Endothelial cell of umbilical vein (primary cell): ENCODE results near the gene HCRTR2. TPM values are rescaled to one million over a fixed set of nuclear protein-coding genes. Genes with fewer than 3 reads are reported as not detected.

ENCODE experiments used
- BruUV-seq: library from RNA; stranded (reverse); fragments of 400-500 nt; replicated peaks from 2 replicates; lab custom pipeline; 2021; lab: Mats Ljungman, UMichigan
- CTCF ChIA-PET: fragments of 300-600, 350-600 bp; sonication (Branson Sonifier 250); formaldehyde crosslinking; loops from one replicate; lab custom pipeline; 2021; ENCODE audit warnings: antibody characterized with exemption, inconsistent platforms; lab: Charles Lee
- POLR2A ChIA-PET: fragments of 300-600, 350-600 bp; sonication (Branson Sonifier 250); formaldehyde crosslinking; loops from one replicate; lab custom pipeline; 2021; ENCODE audit warnings: antibody characterized with exemption, inconsistent platforms; lab: Charles Lee
- DNase-seq: peaks from one replicate; pipeline ENCODE4 v3.0.0-alpha.2; 2011; ENCODE audit warnings: low read depth, low spot score
- FAIRE-seq: peaks from 2 replicates; lab custom pipeline; 2011; peaks lifted over from hg19 to GRCh38; lab: Jason Lieb, UNC
- H2AFZ ChIP-seq: 2 replicates; pipeline ENCODE4 v1.6.0; 2012; ENCODE audit warnings: low read depth, low read length, control low read depth, inconsistent platforms
- H3K27ac ChIP-seq: 2 replicates; pipeline ENCODE4 v1.5.1; 2011; ENCODE audit warnings: low read depth, mild to moderate bottlenecking, control low read depth, low read length, moderate library complexity; ENCODE audit not compliant: insufficient read depth
- H3K27me3 ChIP-seq, 2 experiments: 2 replicates each; pipeline versions ENCODE4 v1.6.0 to v1.6.1; 2011; ENCODE audit warnings: low read length in 2 of 2, mixed read lengths in 1 of 2; ENCODE audit not compliant: control insufficient read depth in 2 of 2, insufficient read depth in 2 of 2
- H3K36me3 ChIP-seq, 2 experiments: 2 replicates in 1 of 2; 3 replicates in 1 of 2; pipeline ENCODE4 v1.5.1; 2011; ENCODE audit warnings: low read length in 2 of 2, mild to moderate bottlenecking in 1 of 2, moderate library complexity in 1 of 2; ENCODE audit not compliant: control insufficient read depth in 2 of 2, insufficient read depth in 2 of 2; ENCODE audit errors: extremely low read depth in 1 of 2
- H3K4me1 ChIP-seq: 3 replicates; pipeline ENCODE4 v1.5.1; 2011; ENCODE audit warnings: mild to moderate bottlenecking, low read length; ENCODE audit not compliant: control insufficient read depth, insufficient read depth; ENCODE audit errors: extremely low read depth
- H3K4me2 ChIP-seq: 2 replicates; pipeline ENCODE4 v1.6.1; 2011; ENCODE audit warnings: low read length, control low read depth, mixed read lengths; ENCODE audit not compliant: insufficient read depth
- H3K4me3 ChIP-seq, 3 experiments: fragments of 200-600 bp in 1 of 3; sonication (generic), shearing (Covaris generic) in 1 of 3; replicated peaks in 1 of 3; 2 replicates each; pipeline ENCODE4 v1.5.1; 2011 to 2016; ENCODE audit warnings: control low read depth in 3 of 3, low read length in 3 of 3, mild to moderate bottlenecking in 2 of 3, inconsistent platforms in 1 of 3, low read depth in 1 of 3, moderate library complexity in 1 of 3; ENCODE audit not compliant: insufficient read depth in 1 of 3
- H3K79me2 ChIP-seq: 2 replicates; pipeline ENCODE4 v1.6.0; 2012; ENCODE audit warnings: low read length, inconsistent platforms; ENCODE audit not compliant: control insufficient read depth, insufficient read depth
- H3K9ac ChIP-seq: replicated peaks from 2 replicates; pipeline ENCODE3; 2011; ENCODE audit warnings: low read length, control low read depth; ENCODE audit not compliant: insufficient read depth; ENCODE audit errors: extremely low read depth
- H3K9me1 ChIP-seq: replicated peaks from 3 replicates; pipeline ENCODE4 v1.6.0; 2011; ENCODE audit warnings: mild to moderate bottlenecking, low read length; ENCODE audit not compliant: control insufficient read depth, insufficient read depth; ENCODE audit errors: extremely low read depth
- H3K9me3 ChIP-seq: replicated peaks from 2 replicates; pipeline ENCODE4 v1.5.1; 2012; ENCODE audit warnings: low read length, inconsistent platforms; ENCODE audit not compliant: control insufficient read depth, insufficient read depth
- H4K20me1 ChIP-seq: replicated peaks from 2 replicates; pipeline ENCODE3; 2011; ENCODE audit warnings: mild to moderate bottlenecking, low read length; ENCODE audit not compliant: control insufficient read depth, insufficient read depth; ENCODE audit errors: extremely low read depth
- CTCF ChIP-seq, 2 donors: IDR thresholded peaks; 1 replicate in 1 of 2; 2 replicates in 1 of 2; pipeline ENCODE4 v1.5.1; 2011; ENCODE audit warnings: low read length in 2 of 2, mild to moderate bottlenecking in 2 of 2, moderate library complexity in 2 of 2, control low read depth in 1 of 2, inconsistent platforms in 1 of 2, low read depth in 1 of 2; ENCODE audit not compliant: insufficient read depth in 1 of 2; ENCODE audit errors: extremely low read depth in 1 of 2
- EZH2 ChIP-seq: IDR thresholded peaks from 2 replicates; pipeline ENCODE4 v1.6.1; 2012; ENCODE audit warnings: borderline replicate concordance, low read depth, mild to moderate bottlenecking, moderate library complexity, low read length, inconsistent platforms; ENCODE audit not compliant: severe bottlenecking
- FOS ChIP-seq: IDR thresholded peaks from 2 replicates; pipeline ENCODE4 v1.6.1; 2011; ENCODE audit warnings: mild to moderate bottlenecking, low read length, moderate library complexity, borderline replicate concordance; ENCODE audit not compliant: insufficient read depth
- JUN ChIP-seq: IDR thresholded peaks from 2 replicates; pipeline ENCODE4 v1.6.1; 2011; ENCODE audit warnings: borderline replicate concordance, low read depth; ENCODE audit not compliant: insufficient read length, insufficient read depth
- MYC ChIP-seq: IDR thresholded peaks from one replicate; pipeline ENCODE4 v1.6.1; 2011; ENCODE audit warnings: mild to moderate bottlenecking, low read depth, low read length
- POLR2A ChIP-seq: IDR thresholded peaks from 2 replicates; pipeline ENCODE4 v1.6.1; 2012; ENCODE audit warnings: low read depth, mild to moderate bottlenecking, control low read depth, low read length
- dilution Hi-C: fragments of 300-500 bp; cut with MboI; formaldehyde crosslinking; loops from one replicate; pipeline ENCODE4 v1.15.0; 2019; ENCODE audit warnings: low sequenced_read_pairs; ENCODE audit not compliant: extremely low pct_ligation_motif_present
- intact Hi-C: fragments of 100-400 bp; cut with micrococcal nuclease; formaldehyde crosslinking; loops from one replicate; pipeline ENCODE4 v1.10.0; 2022
- polyA plus RNA-seq, 4 experiments: library from polyadenylated mRNA; depleted of rRNA in 3 of 4; stranded (reverse) in 3 of 4; unstranded in 1 of 4; fragments of >200 nt; gene quantifications; 2 replicates each; pipeline versions ENCODE4 v1.2.1 to v1.2.3, GENCODE V29; 2011 to 2012; ENCODE audit warnings: missing spikeins in 1 of 4
- total RNA-seq: library from RNA; stranded (reverse); gene quantifications from 2 replicates; pipeline ENCODE4 v1.2.3, GENCODE V29; 2021

HCRTR2 gene
- total and polyA plus RNA-seq, 2 donors (not counting 3 experiments of a cell fraction or from before 2014, with no cell fraction given), result not detected

GRCh38 chr6:55180258-55180657 lies 5.9 kb downstream of the HCRTR2 start:
- Histone ChIP-seq H3K4me1 (no peaks in the 10 kb centered on the region), H3K79me2 (no peaks in the 10 kb centered on the region), H3K4me2 (no peak overlapping the region), H3K9me3 (no peaks in the 10 kb centered on the region), H2AFZ (no peak overlapping the region), H3K9ac (no peak overlapping the region), H3K4me3 (no peak overlapping the region), H3K27ac (no peak overlapping the region), H4K20me1 (no peaks in the 10 kb centered on the region), H3K36me3 (no peaks in the 10 kb centered on the region), H3K27me3 (no peaks in the 10 kb centered on the region), H3K9me1 (no peaks in the 10 kb centered on the region)
- no peak for TF ChIP-seq CTCF (IDR thresholded peaks at IDR 0.05; ENCODE audit: extremely low read depth in 1 of 2, insufficient read depth in 1 of 2, low read depth in 1 of 2, low read length in 2 of 2)
- intact Hi-C loops, result no loop called here
- FAIRE-seq (no peak), DNase-seq (no peak)
- dilution Hi-C loops, result no loop called here
- no TSS peak for BruUV-seq
- ChIA-PET CTCF (no interaction called here), POLR2A (no interaction called here)

- Histone ChIP-seq H3K4me2 (no peak overlapping the region), H3K4me3 (no peak overlapping the region), H3K4me1 (no peaks in the 10 kb centered on the region), H3K9me1 (no peaks in the 10 kb centered on the region), H4K20me1 (no peaks in the 10 kb centered on the region), H2AFZ (no peak overlapping the region), H3K27ac (no peak overlapping the region), H3K27me3 (no peaks in the 10 kb centered on the region), H3K79me2 (no peaks in the 10 kb centered on the region), H3K9me3 (no peaks in the 10 kb centered on the region), H3K9ac (no peak overlapping the region), H3K36me3 (no peaks in the 10 kb centered on the region)
- dilution Hi-C loops (no loop called here), intact Hi-C loops (no loop called here)
- DNase-seq (no peak), FAIRE-seq (no peak)
- ChIA-PET POLR2A (no interaction called here), CTCF (no interaction called here)
- TF ChIP-seq MYC (no peak), CTCF (IDR thresholded peaks at IDR 0.05; ENCODE audit: extremely low read depth in 1 of 2, insufficient read depth in 1 of 2, low read depth in 1 of 2, low read length in 2 of 2) (no peak), JUN (no peak), EZH2 (no peak), FOS (no peak), POLR2A (no peak)
- no TSS peak for BruUV-seq
Measured at GRCh38 chr6:55182016-55182650, 7.8 kb downstream of the HCRTR2 start.
